H1 (cell line): Measurements from ENCODE around the gene RGS3. TPM values are rescaled to one million over a fixed set of nuclear protein-coding genes. Genes with fewer than 3 reads are reported as not detected.

Experiments
- CTCF ChIA-PET: fragments of 300-600 bp; sonication (Branson Sonifier 250); formaldehyde crosslinking; loops from one replicate; lab custom pipeline; 2021; ENCODE audit not compliant: partially characterized antibody; lab: Charles Lee
- POLR2A ChIA-PET: fragments of 300-600 bp; sonication (Branson Sonifier 250); formaldehyde crosslinking; loops from one replicate; lab custom pipeline; 2021; ENCODE audit warnings: inconsistent platforms; ENCODE audit not compliant: partially characterized antibody; lab: Charles Lee
- DNase-seq, 2 experiments: peaks; one replicate each; pipeline versions ENCODE4 v3.0.0 to v3.0.0-alpha.2; 2010 to 2022; ENCODE audit warnings: low spot score in 2 of 2, low read depth in 1 of 2, mixed read lengths in 1 of 2
- FAIRE-seq: peaks from 2 replicates; lab custom pipeline; 2011; peaks lifted over from hg19 to GRCh38; lab: Jason Lieb, UNC
- H2AFZ ChIP-seq: 2 replicates; pipeline ENCODE4 v1.8.1; 2012; ENCODE audit warnings: low read length, inconsistent platforms
- H2AK5ac ChIP-seq: 2 replicates; pipeline ENCODE4 v1.6.1; 2013; ENCODE audit warnings: low read depth, low read length
- H2BK120ac ChIP-seq: replicated peaks from 2 replicates; pipeline ENCODE3; 2013; ENCODE audit warnings: low read depth, low read length, inconsistent platforms
- H2BK12ac ChIP-seq: 2 replicates; pipeline ENCODE4 v1.6.1; 2013; ENCODE audit warnings: low read depth, low read length
- H2BK15ac ChIP-seq: 2 replicates; pipeline ENCODE4 v1.6.1; 2013; ENCODE audit warnings: low read length
- H2BK20ac ChIP-seq: 2 replicates; pipeline ENCODE4 v1.6.1; 2013; ENCODE audit warnings: low read length
- H2BK5ac ChIP-seq: 2 replicates; pipeline ENCODE4 v1.6.1; 2013; ENCODE audit warnings: low read depth, low read length
- H3K14ac ChIP-seq: 2 replicates; pipeline ENCODE4 v1.6.1; 2013; ENCODE audit warnings: inconsistent platforms; ENCODE audit not compliant: insufficient read length
- H3K18ac ChIP-seq: 2 replicates; pipeline ENCODE4 v1.6.1; 2013; ENCODE audit warnings: low read length; ENCODE audit errors: extremely low read depth
- H3K23ac ChIP-seq: 2 replicates; pipeline ENCODE4 v1.6.1; 2013; ENCODE audit warnings: inconsistent platforms; ENCODE audit not compliant: insufficient read length
- H3K23me2 ChIP-seq: 2 replicates; pipeline ENCODE4 v1.6.1; 2013; ENCODE audit warnings: low read depth, low read length
- H3K27ac ChIP-seq: 2 replicates; pipeline ENCODE4 v1.6.1; 2011; ENCODE audit warnings: low read depth, low read length, inconsistent platforms
- H3K27me3 ChIP-seq, 4 experiments: replicated peaks in 1 of 4; 1 replicate in 1 of 4; 2 replicates in 3 of 4; pipeline versions ENCODE4 v1.6.1 to v1.8.1; 2011 to 2013; ENCODE audit warnings: low read length in 3 of 4, mild to moderate bottlenecking in 3 of 4, inconsistent platforms in 2 of 4, mixed read lengths in 2 of 4, moderate library complexity in 1 of 4; ENCODE audit not compliant: control insufficient read depth in 3 of 4, insufficient read depth in 3 of 4; ENCODE audit errors: extremely low read depth in 1 of 4
- H3K36me3 ChIP-seq, 4 experiments: 2 replicates each; pipeline versions ENCODE4 v1.6.1 to v1.8.1; 2011 to 2013; ENCODE audit warnings: mild to moderate bottlenecking in 4 of 4, low read length in 3 of 4, moderate library complexity in 2 of 4, control low read depth in 1 of 4, inconsistent platforms in 1 of 4; ENCODE audit not compliant: insufficient read depth in 4 of 4, control insufficient read depth in 2 of 4
- H3K4ac ChIP-seq: replicated peaks from 2 replicates; pipeline ENCODE3; 2013; ENCODE audit warnings: low read length, low read depth, mixed read lengths, inconsistent platforms; ENCODE audit not compliant: insufficient read length
- H3K4me1 ChIP-seq, 4 experiments: replicated peaks in 1 of 4; 1 replicate in 1 of 4; 2 replicates in 3 of 4; pipeline versions ENCODE4 v1.6.1 to v1.8.1; 2011 to 2013; ENCODE audit warnings: low read length in 3 of 4, inconsistent platforms in 2 of 4, mixed read lengths in 1 of 4; ENCODE audit not compliant: insufficient read depth in 4 of 4, control insufficient read depth in 3 of 4
- H3K4me2 ChIP-seq, 2 experiments: 2 replicates each; pipeline versions ENCODE4 v1.6.1 to v1.8.1; 2011 to 2013; ENCODE audit warnings: low read depth in 2 of 2, low read length in 2 of 2, control low read depth in 1 of 2, inconsistent platforms in 1 of 2, mild to moderate bottlenecking in 1 of 2; ENCODE audit not compliant: insufficient read depth in 1 of 2
- H3K4me3 ChIP-seq, 4 experiments: fragments of 200-600, 300-600 bp in 1 of 4; sonication (generic), shearing (Covaris generic), sonication (Bioruptor Twin) in 1 of 4; 2 replicates each; pipeline versions ENCODE4 v1.5.1 to v1.8.1; 2011 to 2016; ENCODE audit warnings: low read length in 4 of 4, low read depth in 3 of 4, control low read depth in 2 of 4, inconsistent platforms in 2 of 4, mild to moderate bottlenecking in 2 of 4, mixed read lengths in 1 of 4, moderate library complexity in 1 of 4; ENCODE audit not compliant: insufficient read depth in 2 of 4; ENCODE audit errors: extremely low read depth in 1 of 4
- H3K56ac ChIP-seq: replicated peaks from 2 replicates; pipeline ENCODE3; 2013; ENCODE audit warnings: low read depth, mild to moderate bottlenecking, mixed read lengths, low read length, inconsistent platforms; ENCODE audit not compliant: insufficient read length
- H3K79me1 ChIP-seq: 2 replicates; pipeline ENCODE4 v1.6.1; 2013; ENCODE audit warnings: low read depth, low read length, control low read depth
- H3K79me2 ChIP-seq, 2 experiments: 2 replicates each; pipeline versions ENCODE4 v1.6.1 to v1.8.1; 2012 to 2013; ENCODE audit warnings: low read length in 2 of 2, mild to moderate bottlenecking in 2 of 2, inconsistent platforms in 1 of 2; ENCODE audit not compliant: insufficient read depth in 2 of 2, control insufficient read depth in 1 of 2
- H3K9ac ChIP-seq, 4 experiments: replicated peaks in 1 of 4; 1 replicate in 1 of 4; 2 replicates in 3 of 4; pipeline versions ENCODE4 v1.6.1 to v1.8.1; 2011 to 2013; ENCODE audit warnings: low read depth in 3 of 4, low read length in 3 of 4, control low read depth in 2 of 4, mild to moderate bottlenecking in 2 of 4, moderate library complexity in 2 of 4, inconsistent platforms in 1 of 4; ENCODE audit errors: extremely low read depth in 1 of 4
- H3K9me3 ChIP-seq, 2 experiments: 2 replicates each; pipeline versions ENCODE4 v1.6.1 to v1.8.1; 2012 to 2013; ENCODE audit warnings: mild to moderate bottlenecking in 2 of 2, moderate library complexity in 2 of 2, control low read depth in 1 of 2, inconsistent platforms in 1 of 2, low read depth in 1 of 2, low read length in 1 of 2, mixed read lengths in 1 of 2; ENCODE audit not compliant: insufficient read depth in 2 of 2
- H4K20me1 ChIP-seq, 2 experiments: replicated peaks in 1 of 2; 2 replicates each; pipeline versions ENCODE3 to v1.8.1; 2011 to 2013; ENCODE audit warnings: inconsistent platforms in 2 of 2, low read length in 2 of 2, mild to moderate bottlenecking in 1 of 2; ENCODE audit not compliant: insufficient read depth in 2 of 2, control insufficient read depth in 1 of 2
- H4K5ac ChIP-seq: 2 replicates; pipeline ENCODE4 v1.6.1; 2013; ENCODE audit warnings: low read length, low read depth, mixed read lengths, inconsistent platforms; ENCODE audit not compliant: insufficient read length
- H4K8ac ChIP-seq: 2 replicates; pipeline ENCODE4 v1.8.0; 2013; ENCODE audit warnings: mild to moderate bottlenecking, moderate library complexity, low read length, inconsistent platforms; ENCODE audit not compliant: insufficient read depth; ENCODE audit errors: extremely low read depth
- H4K91ac ChIP-seq: replicated peaks from 2 replicates; pipeline ENCODE3; 2013; ENCODE audit warnings: low read length, mixed read lengths, inconsistent platforms; ENCODE audit not compliant: insufficient read length
- EP300 ChIP-seq, 2 experiments: IDR thresholded peaks; 1 replicate in 1 of 2; 2 replicates in 1 of 2; pipeline ENCODE4 v1.6.1; 2011 to 2012; ENCODE audit warnings: low read depth in 2 of 2, low read length in 2 of 2, mild to moderate bottlenecking in 2 of 2, borderline replicate concordance in 1 of 2, inconsistent platforms in 1 of 2, moderate library complexity in 1 of 2
- KDM1A ChIP-seq: fragments of 200-600, 300-600 bp; sonication (generic); IDR thresholded peaks from 2 replicates; pipeline ENCODE4 v1.7.1; 2016; ENCODE audit warnings: mild to moderate bottlenecking, low read length, borderline replicate concordance
- MAFK ChIP-seq: IDR thresholded peaks from 2 replicates; pipeline ENCODE4 v1.6.1; 2012; ENCODE audit warnings: low read depth, mild to moderate bottlenecking, improper control_type of control experiment, low read length
- RXRA ChIP-seq: IDR thresholded peaks from 2 replicates; pipeline ENCODE4 v1.6.1; 2011; ENCODE audit warnings: low read depth, mild to moderate bottlenecking, low read length, moderate library complexity; ENCODE audit not compliant: insufficient read depth
- SP4 ChIP-seq: IDR thresholded peaks from 2 replicates; pipeline ENCODE4 v1.6.1; 2012; ENCODE audit warnings: low read length, inconsistent platforms
- SRF ChIP-seq: IDR thresholded peaks from 2 replicates; pipeline ENCODE4 v1.6.1; 2011; ENCODE audit warnings: mild to moderate bottlenecking, low read depth, low read length, moderate library complexity
- ZNF274 ChIP-seq: IDR thresholded peaks from 2 replicates; pipeline ENCODE4 v1.7.0; 2012; ENCODE audit warnings: low read length, borderline replicate concordance; ENCODE audit errors: extremely low read depth
- WGBS, 2 experiments: shearing (Covaris generic) in 1 of 2; methylation state at CpG; one replicate each; pipeline versions ENCODE4 v1.1.6 to v1.1.7; 2013 to 2015; ENCODE audit warnings: low lambda C conversion rate in 2 of 2, mixed read lengths in 2 of 2, inconsistent platforms in 1 of 2, low coverage in 1 of 2, missing lambda C conversion rate in 1 of 2; ENCODE audit not compliant: insufficient replicate concordance in 2 of 2, insufficient coverage in 1 of 2, insufficient read length in 1 of 2; ENCODE audit errors: extremely low coverage in 1 of 2, missing lambda C conversion rate in 1 of 2; 5-methylcytosine and 5-hydroxymethylcytosine counted together
- polyA plus RNA-seq, 7 experiments: library from polyadenylated mRNA; depleted of rRNA in 3 of 7; stranded (reverse) in 5 of 7; unstranded in 2 of 7; fragments of >200 nt in 5 of 7; fragments of 200-250 nt in 2 of 7; gene quantifications; 1 replicate in 5 of 7; 2 replicates in 1 of 7; 4 replicates in 1 of 7; pipeline versions ENCODE4 v1.2.1 to v1.2.3, GENCODE V29; 2011 to 2013; ENCODE audit warnings: missing spikeins in 2 of 7, mixed read lengths in 2 of 7
- total RNA-seq: library from RNA; stranded (reverse); fragmentation: NEBNext Ultra II Directional; extraction: Animal tissue kit (Norgen Biotek cat#: 25700); gene quantifications from 2 replicates; pipeline ENCODE4 v1.2.1, GENCODE V29; 2021

The RGS3 gene
- total and polyA plus RNA-seq, 2 of the 8 experiments (the other 6 are each of a cell fraction or from before 2014, with no cell fraction given) = 12.6 to 18.2 TPM

- Histone ChIP-seq H2AK5ac (no peak overlapping the region), H3K23me2 (no peaks in the 10 kb centered on the region), H3K27me3 (no peaks in the 10 kb centered on the region), H3K9ac (no peak overlapping the region), H2BK120ac (no peak overlapping the region), H3K23ac (no peak overlapping the region), H3K4ac (no peak overlapping the region), H4K8ac (no peak overlapping the region), H4K91ac (no peak overlapping the region), H2BK5ac (no peak overlapping the region), H3K79me2 (no peaks in the 10 kb centered on the region), H3K36me3 (no peaks in the 10 kb centered on the region), H4K20me1 (no peaks in the 10 kb centered on the region), H3K4me2 (no peak overlapping the region), H2AFZ (no peak overlapping the region), H2BK20ac (no peak overlapping the region), H3K79me1 (no peaks in the 10 kb centered on the region), H4K5ac (no peak overlapping the region), H3K4me3 (no peak overlapping the region), H3K27ac (no peak overlapping the region), H3K14ac (no peak overlapping the region), H3K9me3 (no peaks in the 10 kb centered on the region), H3K18ac (no peak overlapping the region), H2BK12ac (no peak overlapping the region), H3K56ac (no peak overlapping the region), H3K4me1 (no peaks in the 10 kb centered on the region), H2BK15ac (no peak overlapping the region)
- DNase-seq (no peak), FAIRE-seq (no peak)
- 83% methylated on average over 4 of the region's 4 CpGs; no CpG with 5 or more reads in 1 of the 2 experiments for whole genome bisulfite sequencing, 2 experiments
- POLR2A ChIA-PET = no interaction called here
- CTCF ChIA-PET = interaction anchor here (1.2 to 1.4 kb wide), 2 partner anchors 170 to 237 kb away, joined by 3 to 4 read pairs; no protein-coding TSS in a partner anchor
- TF ChIP-seq KDM1A (no peak), RXRA (no peak), EP300 (IDR thresholded peaks at IDR 0.05; ENCODE audit: borderline replicate concordance in 1 of 2, low read depth in 2 of 2, low read length in 2 of 2) (no peak), SP4 (no peak), MAFK (no peak), SRF (no peak), ZNF274 (no peak)
Observed at GRCh38 chr9:113417370-113417769, 46.2 kb upstream of the RGS3 start.
